Measurements from ENCODE around the gene USP6NL.

- TF ChIP-seq ZNF133 (CRISPR knock-in tag; IDR thresholded peaks at IDR 0.05) = no peak
- no peak for TF ChIP-seq SREBF2 (CRISPR knock-in tag; IDR thresholded peaks at IDR 0.05)
- no peak for TF ChIP-seq POLR2AphosphoS5 (IDR thresholded peaks at IDR 0.05; ENCODE audit: control insufficient read depth, insufficient read depth, low read depth, low read length)
- no peak for TF ChIP-seq FOXM1 (IDR thresholded peaks at IDR 0.05; ENCODE audit: low read depth)
- TF ChIP-seq FOXM1 (CRISPR knock-in tag; IDR thresholded peaks at IDR 0.05; ENCODE audit: low read depth) = no peak
- no peak for TF ChIP-seq CREB1 (IDR thresholded peaks at IDR 0.05)
- TF ChIP-seq CREB1 (CRISPR knock-in tag; IDR thresholded peaks at IDR 0.05) = no peak
- no peak for TF ChIP-seq PRMT5 (CRISPR knock-in tag; IDR thresholded peaks at IDR 0.05)
- no peak for TF ChIP-seq ZNF24 (IDR thresholded peaks at IDR 0.05)
- no peak for TF ChIP-seq ESRRA (IDR thresholded peaks at IDR 0.05; ENCODE audit: borderline replicate concordance, low read depth)
- TF ChIP-seq MXI1 (IDR thresholded peaks at IDR 0.05; ENCODE audit: low read depth, low read length) = no peak
Observed at GRCh38 chr10:11653758-11654471, 42.5 kb upstream of the USP6NL start.
